Measurements from ENCODE around the gene NTHL1. TPM values are rescaled to one million over a fixed set of nuclear protein-coding genes. Genes with fewer than 3 reads are reported as not detected.

Gene NTHL1
- total and polyA plus RNA-seq, 10 donors, result 9.6 to 52.1 (median 27.0) TPM

GRCh38 chr16:2040041-2040786, 7.4 kb downstream of the NTHL1 start:
- intact Hi-C loops (cut with DNase I; ENCODE audit: low total_unique reads), result no loop called here
- TF ChIP-seq POLR2A (IDR thresholded peaks at IDR 0.05) (no peak), POLR2AphosphoS5 (IDR thresholded peaks at IDR 0.05) (no peak)
- TF ChIP-seq, protein P1, sequence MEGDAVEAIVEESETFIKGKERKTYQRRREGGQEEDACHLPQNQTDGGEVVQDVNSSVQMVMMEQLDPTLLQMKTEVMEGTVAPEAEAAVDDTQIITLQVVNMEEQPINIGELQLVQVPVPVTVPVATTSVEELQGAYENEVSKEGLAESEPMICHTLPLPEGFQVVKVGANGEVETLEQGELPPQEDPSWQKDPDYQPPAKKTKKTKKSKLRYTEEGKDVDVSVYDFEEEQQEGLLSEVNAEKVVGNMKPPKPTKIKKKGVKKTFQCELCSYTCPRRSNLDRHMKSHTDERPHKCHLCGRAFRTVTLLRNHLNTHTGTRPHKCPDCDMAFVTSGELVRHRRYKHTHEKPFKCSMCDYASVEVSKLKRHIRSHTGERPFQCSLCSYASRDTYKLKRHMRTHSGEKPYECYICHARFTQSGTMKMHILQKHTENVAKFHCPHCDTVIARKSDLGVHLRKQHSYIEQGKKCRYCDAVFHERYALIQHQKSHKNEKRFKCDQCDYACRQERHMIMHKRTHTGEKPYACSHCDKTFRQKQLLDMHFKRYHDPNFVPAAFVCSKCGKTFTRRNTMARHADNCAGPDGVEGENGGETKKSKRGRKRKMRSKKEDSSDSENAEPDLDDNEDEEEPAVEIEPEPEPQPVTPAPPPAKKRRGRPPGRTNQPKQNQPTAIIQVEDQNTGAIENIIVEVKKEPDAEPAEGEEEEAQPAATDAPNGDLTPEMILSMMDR (IDR thresholded peaks at IDR 0.05 in 8 of 11, conservative IDR thresholded peaks at IDR 0.05 in 3 of 11), result no peak
- Histone ChIP-seq H3K4me3 (no peak overlapping the region), H3K9me3 (no peaks in the 10 kb centered on the region), H3K36me3 (peaks cover 0 to 40% (median 4%) of the 10 kb centered on the region in 6 donors), H3K4me1 (peaks cover 50 to 100% (median 79%) of the 10 kb centered on the region in 6 donors), H3K27ac (peak overlapping the region; percentile 41 to 85 (median 76)), H3K27me3 (replicated peaks in 1 of 7) (peaks cover 0 to 7% (median 0%) of the 10 kb centered on the region in 7 donors)
- no peak for DNase-seq
- 82 to 94% (median 85%) methylated on average over 14 to 24 of the region's 24 CpGs for WGBS, 5 donors

- peaks cover 0 to 40% (median 4%) of the 10 kb centered on the region in 6 donors for H3K36me3 ChIP-seq
- no peak for TF ChIP-seq POLR2A (IDR thresholded peaks at IDR 0.05)
- TF ChIP-seq, protein P1 (IDR thresholded peaks at IDR 0.05 in 8 of 11, conservative IDR thresholded peaks at IDR 0.05 in 3 of 11), result no peak
- peak; percentile 72 to 83 (median 80) for TF ChIP-seq POLR2AphosphoS5 (IDR thresholded peaks at IDR 0.05)
- 55 to 78% (median 58%) methylated on average over 23 to 29 of the region's 29 CpGs for WGBS, 5 donors
- peak overlapping the region; percentile 60 to 85 (median 76) for H3K27ac ChIP-seq
- no peaks in the 10 kb centered on the region for H3K9me3 ChIP-seq
- H3K27me3 ChIP-seq (replicated peaks in 1 of 7), result peaks cover 0 to 7% (median 0%) of the 10 kb centered on the region in 7 donors
- peak overlapping the region in 1 of 8 donors; percentile 9 for H3K4me3 ChIP-seq
- DNase-seq, result no peak
- peaks cover 46 to 100% (median 77%) of the 10 kb centered on the region in 6 donors for H3K4me1 ChIP-seq
- intact Hi-C loops (cut with DNase I; ENCODE audit: low total_unique reads), result no loop called here
Measured at GRCh38 chr16:2039274-2040031, 8.2 kb downstream of the NTHL1 start.

DNA sequence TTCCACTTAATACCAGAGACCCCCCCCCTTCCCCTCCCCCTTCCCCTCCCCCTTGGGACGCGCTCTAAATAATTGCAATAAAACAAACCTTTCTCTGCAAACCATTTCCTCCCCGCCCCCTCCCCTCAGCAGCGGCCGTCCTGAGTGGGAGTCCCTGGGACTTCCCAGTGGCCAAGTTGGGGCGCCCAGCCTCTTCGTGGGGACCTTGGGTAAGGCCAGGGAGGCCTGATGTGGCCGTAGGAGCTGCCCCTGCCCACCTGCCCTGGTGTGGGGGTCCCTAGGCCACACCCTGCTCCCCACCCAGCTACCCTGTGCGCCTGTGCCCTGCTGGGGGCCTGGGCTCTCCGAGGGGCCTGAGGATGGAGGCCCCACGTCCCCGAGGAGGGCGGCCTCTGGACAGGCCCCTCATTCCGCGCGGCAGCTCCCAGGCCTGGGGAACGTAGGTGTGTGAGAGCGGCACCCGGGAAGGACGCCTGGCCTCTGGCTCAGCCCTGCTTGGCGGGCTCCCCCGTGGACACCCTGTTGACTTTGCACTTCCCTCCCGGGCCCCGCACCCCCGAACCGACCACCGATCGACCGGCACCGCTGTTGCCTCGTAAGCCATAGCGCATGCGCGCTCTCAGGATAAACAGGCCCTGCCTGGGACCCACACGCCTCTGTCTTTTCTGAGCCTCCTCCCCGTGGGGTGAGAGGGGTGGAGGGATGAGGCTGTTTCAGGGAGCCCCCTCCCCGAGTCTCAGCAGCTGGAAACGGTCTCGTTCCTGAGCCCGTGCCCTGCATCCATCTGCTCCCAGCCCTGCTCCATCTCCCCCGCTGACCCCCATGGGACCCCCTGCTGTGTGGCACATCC, 9.0 kb downstream of the NTHL1 start:
- intact Hi-C loops (cut with DNase I; ENCODE audit: low total_unique reads), result no loop called here
- peak overlapping the region in 1 of 8 donors; percentile 9 for H3K4me3 ChIP-seq

More for the DNA sequence above, 9.0 kb downstream of the NTHL1 start:
- H3K36me3 ChIP-seq, result peaks cover 0 to 40% (median 4%) of the 10 kb centered on the region in 6 donors
- H3K4me1 ChIP-seq, result peaks cover 40 to 97% (median 76%) of the 10 kb centered on the region in 6 donors
- peaks cover 0 to 7% (median 0%) of the 10 kb centered on the region in 7 donors for H3K27me3 ChIP-seq (replicated peaks in 1 of 7)
- 68 to 77% (median 73%) methylated on average over 26 to 41 of the region's 41 CpGs for WGBS, 5 donors
- peak overlapping the region in 7 of 8 donors; percentile 72 to 85 (median 78) for H3K27ac ChIP-seq
- no peaks in the 10 kb centered on the region for H3K9me3 ChIP-seq
- DNase-seq, result no peak
- TF ChIP-seq POLR2AphosphoS5 (IDR thresholded peaks at IDR 0.05) (peak in 2 of 3 donors; percentile 6 to 9), POLR2A (IDR thresholded peaks at IDR 0.05) (no peak)

Data from spleen (tissue), 11 donors.